MG63 (cell line): Measurements from ENCODE around the gene SAA4. TPM values are rescaled to one million over a fixed set of nuclear protein-coding genes. Genes with fewer than 3 reads are reported as not detected.
A peak's percentile ranks its signal among the peaks of the same experiment; 100 is the strongest.
"Not testable (repeated sequence)": the region's sequence is repeated elsewhere in the genome, so short reads cannot be mapped to it uniquely, and the experiment has no call there.

Experiments
- DNase-seq: peaks from one replicate; pipeline ENCODE4 v3.0.0-alpha.2; 2020
- H3K27me3 ChIP-seq: fragments of 250-450 bp; sonication (Bioruptor Pico); 2 replicates; pipeline ENCODE4 v1.5.1; 2020; ENCODE audit warnings: mild to moderate bottlenecking, moderate library complexity
- H3K36me3 ChIP-seq: fragments of 250-450 bp; sonication (Bioruptor Pico); 2 replicates; pipeline ENCODE4 v1.5.1; 2020; ENCODE audit warnings: mild to moderate bottlenecking, moderate library complexity
- H3K4me3 ChIP-seq: fragments of 250-450 bp; sonication (Bioruptor Pico); 2 replicates; pipeline ENCODE4 v1.5.1; 2020; ENCODE audit warnings: mild to moderate bottlenecking, moderate library complexity
- H3K9me3 ChIP-seq: fragments of 250-450 bp; sonication (Bioruptor Pico); 2 replicates; pipeline ENCODE4 v1.5.1; 2020; ENCODE audit warnings: mild to moderate bottlenecking, moderate library complexity
- total RNA-seq: library from RNA; depleted of rRNA; stranded (reverse); fragments of >200 nt; shearing (Covaris generic); gene quantifications from 2 replicates; pipeline ENCODE4 v1.2.3, GENCODE V29; 2014; ENCODE audit warnings: low replicate concordance

SAA4 gene
- total RNA-seq, 1 experiment from 2014 or later: not detected

DNA sequence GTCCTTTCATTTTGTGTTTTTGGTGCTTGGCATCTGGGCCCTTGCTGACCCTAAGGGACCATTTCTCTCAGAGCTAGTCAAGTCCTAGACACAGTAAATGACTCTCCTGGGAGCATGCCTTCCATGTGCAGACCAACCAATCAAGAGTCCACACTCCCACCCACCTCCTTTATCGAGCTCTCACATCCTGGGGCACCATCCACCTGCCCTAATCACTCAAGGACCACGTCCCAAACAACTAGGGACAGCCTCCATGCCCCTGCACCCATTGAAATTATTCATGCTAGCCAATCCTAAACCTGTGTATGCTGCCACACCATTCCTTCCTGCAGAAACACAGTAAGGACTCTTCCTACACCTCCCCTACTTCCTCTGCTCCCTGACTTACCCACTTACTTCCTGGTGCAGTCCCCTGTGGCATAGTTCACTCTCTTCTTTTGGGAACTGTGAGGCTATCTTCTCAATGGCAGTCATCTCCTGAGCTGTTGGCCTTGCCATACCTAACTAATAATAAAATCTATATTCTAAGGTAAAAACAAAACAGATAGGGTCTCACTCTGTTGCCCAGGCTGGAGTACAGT is 18.3 kb upstream of the SAA4 start:
- H3K36me3 ChIP-seq: no peaks in the 10 kb centered on the region
- H3K27me3 ChIP-seq: no peaks in the 10 kb centered on the region
- H3K9me3 ChIP-seq: no peaks in the 10 kb centered on the region
- DNase-seq: no peak
- H3K4me3 ChIP-seq: no peak overlapping the region

GRCh38 chr11:18253778-18254338 is 17.3 kb upstream of the SAA4 start:
- Histone ChIP-seq H3K9me3 (no peaks in the 10 kb centered on the region), H3K36me3 (no peaks in the 10 kb centered on the region), H3K27me3 (no peaks in the 10 kb centered on the region), H3K4me3 (no peak overlapping the region)
- no peak for DNase-seq

- DNase-seq: no peak
- H3K9me3 ChIP-seq: no peaks in the 10 kb centered on the region
Measured at GRCh38 chr11:18253233-18253632, 16.6 kb upstream of the SAA4 start.

DNA sequence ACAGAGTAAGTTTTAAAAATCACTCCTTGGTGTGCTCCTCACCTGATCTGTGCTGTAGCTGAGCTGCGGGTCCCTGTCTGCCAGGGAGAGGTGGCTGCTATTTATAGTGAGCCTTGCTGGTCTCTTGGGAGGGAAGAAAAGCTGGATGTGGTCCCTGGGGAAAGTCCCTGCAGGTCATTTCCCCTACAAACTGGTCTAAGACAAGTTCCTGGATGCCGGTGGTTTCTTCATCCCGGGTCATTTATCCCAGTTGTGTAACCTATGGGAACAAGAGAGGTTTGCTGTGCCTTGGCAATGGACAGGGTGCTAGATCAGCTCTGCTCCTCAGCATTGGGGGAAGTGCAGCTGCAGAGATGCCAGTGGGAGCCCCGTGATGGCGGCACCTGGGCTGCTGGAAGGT is 12.0 kb upstream of the SAA4 start, which contains the start of gene SAA2:
SAA2 (minus strand) TSS at position 108 of the 400 bp plus-strand sequence. CDS start 657 bp downstream, outside the sequence.
- DNase-seq: no peak
- Histone ChIP-seq H3K9me3 (peaks cover 3% of the 10 kb centered on the region; the same call in 1 of the 2 replicates), H3K4me3 (no peak within 1 kb of the TSS), H3K27me3 (no peaks in the 10 kb centered on the region), H3K36me3 (no peaks in the 10 kb centered on the region)

More at GRCh38 chr11:18253233-18253632, 16.6 kb upstream of the SAA4 start:
- H3K27me3 ChIP-seq: no peaks in the 10 kb centered on the region
- H3K36me3 ChIP-seq: no peaks in the 10 kb centered on the region
- no peak overlapping the region for H3K4me3 ChIP-seq

- not testable (repeated sequence) for H3K27me3 ChIP-seq, DNase-seq, H3K4me3 ChIP-seq, H3K9me3 ChIP-seq, H3K36me3 ChIP-seq
Measured at GRCh38 chr11:18247191-18247581, 10.6 kb upstream of the SAA4 start.

GRCh38 chr11:18246379-18247190 is 10.0 kb upstream of the SAA4 start:
- DNase-seq, H3K9me3 ChIP-seq, H3K4me3 ChIP-seq, H3K36me3 ChIP-seq, H3K27me3 ChIP-seq: not testable (repeated sequence)

DNA sequence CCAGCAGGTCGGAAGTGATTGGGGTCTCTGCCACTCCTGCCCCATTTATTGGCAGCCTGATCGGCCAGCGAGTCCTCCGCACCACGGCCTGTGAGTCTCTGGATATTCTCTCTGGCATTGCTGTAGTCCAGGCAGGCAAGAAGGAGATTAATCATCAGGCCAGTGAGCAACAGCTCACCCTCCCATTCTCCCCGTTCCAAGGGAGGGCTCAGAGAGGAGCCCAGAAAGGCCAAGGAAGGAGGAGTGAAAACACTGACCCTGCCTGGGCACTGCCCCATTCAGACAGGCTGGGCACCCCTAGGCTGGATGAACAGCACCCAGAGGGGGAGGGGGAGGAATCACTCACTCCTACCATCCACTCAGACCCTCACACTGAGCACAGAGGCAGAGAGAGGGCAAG is 8.8 kb upstream of the SAA4 start:
- H3K36me3 ChIP-seq: no peaks in the 10 kb centered on the region
- H3K27me3 ChIP-seq: no peaks in the 10 kb centered on the region
- DNase-seq: no peak
- H3K9me3 ChIP-seq: peaks cover 7% of the 10 kb centered on the region; the same call in 1 of the 2 replicates
- H3K4me3 ChIP-seq: no peak overlapping the region

GRCh38 chr11:18243783-18244362 is 7.3 kb upstream of the SAA4 start:
- Histone ChIP-seq H3K27me3 (no peaks in the 10 kb centered on the region), H3K9me3 (peaks cover 7% of the 10 kb centered on the region; the same call in 1 of the 2 replicates), H3K4me3 (no peak overlapping the region), H3K36me3 (no peaks in the 10 kb centered on the region)
- DNase-seq: peak; percentile 8

DNA sequence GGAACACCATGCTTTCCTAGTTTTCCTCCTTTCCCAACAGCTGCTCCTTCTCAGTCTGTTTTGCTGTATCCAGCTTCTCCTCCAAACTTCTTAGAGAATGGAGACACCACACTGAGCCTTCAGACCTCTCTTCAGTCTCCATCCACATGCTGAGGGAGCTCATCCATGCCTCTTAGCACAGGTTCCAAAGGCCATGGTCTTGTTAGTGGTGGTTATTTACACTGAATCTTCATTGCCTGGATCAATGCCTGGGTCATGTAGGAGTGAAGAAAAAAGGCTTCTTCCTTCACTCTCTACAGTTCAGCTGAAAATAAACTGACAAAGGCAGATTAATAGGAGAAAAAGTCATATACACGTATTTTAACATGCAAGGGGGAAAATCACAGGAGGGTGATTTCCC is 3.1 kb upstream of the SAA4 start:
- Histone ChIP-seq H3K4me3 (no peak overlapping the region), H3K9me3 (peaks cover 7% of the 10 kb centered on the region; the same call in 1 of the 2 replicates), H3K27me3 (peaks cover 3% of the 10 kb centered on the region; the same call in 1 of the 2 replicates), H3K36me3 (no peaks in the 10 kb centered on the region)
- no peak for DNase-seq

GRCh38 chr11:18235394-18236334 is 938 bp downstream of the SAA4 start:
- no peaks in the 10 kb centered on the region for H3K9me3 ChIP-seq
- DNase-seq: no peak
- H3K36me3 ChIP-seq: no peaks in the 10 kb centered on the region
- H3K27me3 ChIP-seq: peaks cover 3% of the 10 kb centered on the region; the same call in 1 of the 2 replicates
- no peak overlapping the region for H3K4me3 ChIP-seq

DNA sequence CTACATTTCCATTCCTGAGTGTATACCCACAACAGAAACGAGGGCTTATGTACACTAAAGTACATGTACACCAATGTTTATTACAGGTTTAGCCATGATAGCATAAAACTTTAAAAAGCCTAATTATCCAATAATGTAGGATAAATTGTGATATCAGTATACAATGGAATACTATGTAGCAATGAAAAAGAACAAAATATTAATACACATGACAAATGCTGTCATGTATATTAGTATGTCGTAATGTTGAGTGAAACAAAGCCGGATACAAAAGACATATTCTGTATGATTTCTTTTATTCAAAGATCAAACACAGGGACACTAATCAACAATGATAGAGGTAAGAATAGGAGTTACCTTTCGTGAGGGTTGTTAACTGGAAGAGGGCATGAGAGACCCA is 2.7 kb downstream of the SAA4 start:
- H3K36me3 ChIP-seq: no peaks in the 10 kb centered on the region
- no peak overlapping the region for H3K4me3 ChIP-seq
- H3K9me3 ChIP-seq: no peaks in the 10 kb centered on the region
- peaks cover 3% of the 10 kb centered on the region; the same call in 1 of the 2 replicates for H3K27me3 ChIP-seq
- DNase-seq: no peak

DNA sequence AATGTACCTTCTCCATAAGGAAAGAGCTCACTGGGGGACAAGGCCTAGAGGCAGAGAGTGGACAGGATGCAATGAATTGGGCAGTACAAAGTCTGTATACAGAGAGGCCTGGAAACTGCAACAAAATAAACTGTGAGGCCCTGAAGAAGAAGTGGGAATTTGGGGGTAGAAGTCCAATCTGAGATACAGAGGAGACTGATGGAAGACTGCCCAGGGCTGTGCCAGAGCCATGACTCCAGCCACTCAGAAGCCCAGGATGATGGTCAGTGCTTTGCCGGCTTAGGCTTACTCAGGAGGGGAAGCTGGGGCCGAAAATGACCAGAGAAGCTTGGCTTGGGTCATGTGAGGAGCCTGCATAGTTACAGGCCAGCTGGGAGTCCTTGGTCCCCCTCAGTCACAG is 5.7 kb downstream of the SAA4 start:
- DNase-seq: no peak
- Histone ChIP-seq H3K36me3 (no peaks in the 10 kb centered on the region), H3K4me3 (no peak overlapping the region), H3K9me3 (no peaks in the 10 kb centered on the region), H3K27me3 (no peaks in the 10 kb centered on the region)

GRCh38 chr11:18229501-18229900 is 7.1 kb downstream of the SAA4 start:
- H3K4me3 ChIP-seq: no peak overlapping the region
- no peaks in the 10 kb centered on the region for H3K36me3 ChIP-seq
- H3K9me3 ChIP-seq: no peaks in the 10 kb centered on the region
- no peak for DNase-seq
- no peaks in the 10 kb centered on the region for H3K27me3 ChIP-seq

DNA sequence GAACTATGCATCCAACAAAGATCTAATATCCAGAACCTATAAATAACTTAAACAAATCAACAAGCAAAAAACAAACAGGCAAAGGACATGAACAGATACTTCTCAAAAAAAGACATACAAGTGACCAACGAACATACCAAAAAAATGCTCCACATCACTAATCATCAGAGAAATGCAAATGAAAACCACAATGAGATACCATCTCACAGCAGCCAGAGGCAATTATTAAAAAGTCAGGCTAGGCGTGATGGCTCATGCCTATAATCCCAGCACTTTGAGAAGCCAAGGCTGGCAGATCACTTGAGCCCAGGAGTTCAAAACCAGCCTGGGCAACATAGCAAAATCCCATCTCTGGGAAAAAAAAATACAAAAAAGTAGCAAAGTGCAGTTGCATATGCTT is 10.7 kb downstream of the SAA4 start:
- no peaks in the 10 kb centered on the region for H3K36me3 ChIP-seq
- H3K4me3 ChIP-seq: no peak overlapping the region
- H3K27me3 ChIP-seq: no peaks in the 10 kb centered on the region
- no peaks in the 10 kb centered on the region for H3K9me3 ChIP-seq
- no peak for DNase-seq

- Histone ChIP-seq H3K36me3 (no peaks in the 10 kb centered on the region), H3K27me3 (no peaks in the 10 kb centered on the region), H3K4me3 (no peak overlapping the region), H3K9me3 (no peaks in the 10 kb centered on the region)
- DNase-seq: no peak
Measured at GRCh38 chr11:18223591-18224387, 12.8 kb downstream of the SAA4 start.
